Natural killer cell (primary cell): ENCODE data around the gene SHROOM2. TPM values are rescaled to one million over a fixed set of nuclear protein-coding genes. Genes with fewer than 3 reads are reported as not detected.

Experiments
- ATAC-seq, 3 donors: fragments of 150-1000 bp in 2 of 3; fragments of 200-7000 bp in 1 of 3; cut with Tn5 transposase; 1 replicate in 1 of 3; 2 replicates in 2 of 3; pipeline ENCODE4 v1.10.0; 2021; ENCODE audit warnings: mild to moderate bottlenecking in 2 of 3, moderate library complexity in 2 of 3
- DNase-seq, 2 donors: peaks; one replicate each; pipeline versions ENCODE4 v3.0.0 to v3.0.0-alpha.2; 2013 to 2021; ENCODE audit warnings: mixed read lengths in 1 of 2
- H3K27ac ChIP-seq: one replicate; pipeline ENCODE4 v1.5.1; 2013; ENCODE audit warnings: mild to moderate bottlenecking, low read length
- H3K27me3 ChIP-seq: one replicate; pipeline ENCODE4 v1.6.1; 2013; ENCODE audit warnings: low read length; ENCODE audit not compliant: control insufficient read depth, insufficient read depth
- H3K36me3 ChIP-seq: one replicate; pipeline ENCODE4 v1.6.1; 2013; ENCODE audit warnings: low read length; ENCODE audit not compliant: control insufficient read depth, insufficient read depth
- H3K4me1 ChIP-seq: one replicate; pipeline ENCODE4 v1.6.1; 2013; ENCODE audit warnings: low read length; ENCODE audit not compliant: control insufficient read depth, insufficient read depth
- H3K4me3 ChIP-seq: one replicate; pipeline ENCODE4 v1.5.1; 2013; ENCODE audit warnings: low read length
- H3K9me3 ChIP-seq: one replicate; pipeline ENCODE4 v1.6.1; 2013; ENCODE audit warnings: low read length; ENCODE audit not compliant: control insufficient read depth, insufficient read depth
- H3K27ac Mint-ChIP-seq, 2 donors: one replicate each; pipeline ENCODE4 v1.8.0; 2022; ENCODE audit warnings: mild to moderate bottlenecking in 2 of 2, mixed read lengths in 2 of 2, moderate library complexity in 1 of 2
- H3K27me3 Mint-ChIP-seq, 2 donors: one replicate each; pipeline ENCODE4 v1.8.0; 2022; ENCODE audit warnings: low read depth in 2 of 2, mixed read lengths in 2 of 2
- H3K36me3 Mint-ChIP-seq: one replicate; pipeline ENCODE4 v1.8.0; 2022; ENCODE audit warnings: mixed read lengths
- H3K4me1 Mint-ChIP-seq, 2 donors: one replicate each; pipeline ENCODE4 v1.8.0; 2022; ENCODE audit warnings: mixed read lengths in 2 of 2
- H3K4me3 Mint-ChIP-seq: one replicate; pipeline ENCODE4 v1.8.0; 2022; ENCODE audit warnings: mild to moderate bottlenecking, moderate library complexity, mixed read lengths
- H3K9me3 Mint-ChIP-seq, 2 donors: one replicate each; pipeline ENCODE4 v1.8.0; 2022; ENCODE audit warnings: mixed read lengths in 2 of 2
- WGBS: methylation state at CpG from one replicate; pipeline ENCODE4 v1.1.7; 2013; ENCODE audit warnings: missing lambda C conversion rate; ENCODE audit not compliant: insufficient coverage; 5-methylcytosine and 5-hydroxymethylcytosine counted together
- intact Hi-C: fragments of 100-400 bp; cut with micrococcal nuclease; formaldehyde crosslinking; loops from one replicate; pipeline ENCODE4 v1.14.2; 2022
- total RNA-seq, 4 donors: library from RNA; stranded (reverse); fragments of 120-200 nt in 1 of 4; gene quantifications; one replicate each; pipeline versions ENCODE4 v1.2.3 to v1.2.4, GENCODE V29; 2013 to 2022
- TF ChIP-seq, protein P1 (sequence below): fragments of 200-600 bp; IDR thresholded peaks from one replicate; pipeline ENCODE4 v1.8.0; 2022; ENCODE audit warnings: antibody characterized with exemption

Gene SHROOM2
- total RNA-seq, 3 donors from 2014 or later (not counting 1 experiment from before 2014, with no cell fraction given) = not detected

DNA sequence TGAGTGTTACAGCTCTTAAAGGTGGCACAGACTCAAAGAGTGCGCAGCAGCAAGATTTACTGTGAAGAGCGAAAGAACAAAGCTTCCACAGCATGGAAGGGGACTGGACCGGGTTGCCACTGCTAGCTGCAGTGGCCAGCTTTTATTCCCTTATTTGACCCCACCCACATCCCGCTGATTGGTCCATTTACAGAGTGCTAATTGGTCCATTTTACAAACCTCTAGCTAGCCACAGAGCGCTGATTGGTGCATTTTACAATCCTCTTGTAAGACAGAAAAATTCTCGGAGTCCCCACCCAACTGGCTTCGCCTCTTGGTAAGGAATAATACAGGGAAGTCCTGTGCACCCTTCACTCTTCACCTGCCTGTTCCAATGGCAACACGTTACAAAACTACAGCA, 1.9 kb upstream of the SHROOM2 start:
- intact Hi-C loops = no loop called here
- TF ChIP-seq, protein P1, sequence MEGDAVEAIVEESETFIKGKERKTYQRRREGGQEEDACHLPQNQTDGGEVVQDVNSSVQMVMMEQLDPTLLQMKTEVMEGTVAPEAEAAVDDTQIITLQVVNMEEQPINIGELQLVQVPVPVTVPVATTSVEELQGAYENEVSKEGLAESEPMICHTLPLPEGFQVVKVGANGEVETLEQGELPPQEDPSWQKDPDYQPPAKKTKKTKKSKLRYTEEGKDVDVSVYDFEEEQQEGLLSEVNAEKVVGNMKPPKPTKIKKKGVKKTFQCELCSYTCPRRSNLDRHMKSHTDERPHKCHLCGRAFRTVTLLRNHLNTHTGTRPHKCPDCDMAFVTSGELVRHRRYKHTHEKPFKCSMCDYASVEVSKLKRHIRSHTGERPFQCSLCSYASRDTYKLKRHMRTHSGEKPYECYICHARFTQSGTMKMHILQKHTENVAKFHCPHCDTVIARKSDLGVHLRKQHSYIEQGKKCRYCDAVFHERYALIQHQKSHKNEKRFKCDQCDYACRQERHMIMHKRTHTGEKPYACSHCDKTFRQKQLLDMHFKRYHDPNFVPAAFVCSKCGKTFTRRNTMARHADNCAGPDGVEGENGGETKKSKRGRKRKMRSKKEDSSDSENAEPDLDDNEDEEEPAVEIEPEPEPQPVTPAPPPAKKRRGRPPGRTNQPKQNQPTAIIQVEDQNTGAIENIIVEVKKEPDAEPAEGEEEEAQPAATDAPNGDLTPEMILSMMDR = no peak
- no peak overlapping the region for H3K27ac ChIP-seq
- no peak overlapping the region for H3K4me3 Mint-ChIP-seq
- H3K4me1 ChIP-seq = no peaks in the 10 kb centered on the region
- peaks cover 12 to 33% of the 10 kb centered on the region in 2 donors for H3K27me3 Mint-ChIP-seq
- no peak overlapping the region for H3K27ac Mint-ChIP-seq
- H3K9me3 Mint-ChIP-seq = no peaks in the 10 kb centered on the region
- WGBS = 87% methylated on average over 6 of the region's 8 CpGs
- ATAC-seq = no peak
- H3K27me3 ChIP-seq = peaks cover 2% of the 10 kb centered on the region
- H3K4me1 Mint-ChIP-seq = no peaks in the 10 kb centered on the region
- no peak overlapping the region for H3K4me3 ChIP-seq
- no peaks in the 10 kb centered on the region for H3K36me3 Mint-ChIP-seq
- no peak for DNase-seq
- H3K36me3 ChIP-seq = no peaks in the 10 kb centered on the region
- H3K9me3 ChIP-seq = no peaks in the 10 kb centered on the region

GRCh38 chrX:9785254-9785943, 830 bp upstream of the SHROOM2 start:
- 6% methylated on average over 56 of the region's 58 CpGs for WGBS

DNA sequence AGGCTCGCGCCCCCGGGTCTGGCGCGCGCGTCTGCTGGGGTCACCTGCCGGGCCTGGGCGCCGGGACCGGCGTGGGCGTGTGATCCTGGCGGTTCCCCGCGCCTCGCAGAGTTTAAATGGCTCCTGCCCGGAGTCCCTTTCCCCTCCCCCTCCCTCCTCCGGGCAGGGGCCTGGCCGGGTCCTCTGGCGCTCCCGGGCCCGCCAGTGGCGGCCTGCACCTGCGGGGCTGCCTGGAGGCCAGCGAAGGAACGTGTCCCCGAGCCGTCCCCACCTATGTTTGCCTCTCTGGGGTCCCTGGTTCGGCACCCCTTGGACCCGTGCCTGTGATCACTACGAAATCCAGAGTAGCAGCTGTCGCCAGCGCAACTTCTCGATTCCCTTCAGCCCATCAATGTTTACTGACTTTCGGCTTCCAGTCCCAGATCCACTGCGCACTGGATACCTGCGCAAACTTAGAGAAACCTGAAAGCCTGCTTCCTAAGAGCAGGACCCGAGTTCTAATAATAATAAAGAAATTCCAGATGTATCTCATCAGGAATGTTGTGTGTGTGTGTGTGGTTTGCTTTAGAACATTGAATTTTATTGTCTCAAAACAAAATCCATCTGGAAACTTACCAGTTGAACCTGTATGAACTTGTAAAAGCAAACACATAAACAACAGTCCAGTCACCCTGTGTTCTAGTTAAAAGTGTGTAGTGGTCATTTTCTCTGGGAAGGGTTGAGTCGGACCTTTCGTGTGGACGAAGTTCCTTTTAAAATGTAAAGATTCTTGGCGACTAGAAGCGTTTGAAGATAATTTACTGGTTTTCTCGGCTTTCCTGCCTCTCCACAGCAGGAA, 788 bp downstream of the SHROOM2 start:
- H3K4me1 Mint-ChIP-seq = no peaks in the 10 kb centered on the region
- peaks cover 12 to 43% of the 10 kb centered on the region in 2 donors for H3K27me3 Mint-ChIP-seq
- intact Hi-C loops = no loop called here
- Histone ChIP-seq H3K36me3 (no peaks in the 10 kb centered on the region), H3K27ac (no peak overlapping the region), H3K4me1 (no peaks in the 10 kb centered on the region), H3K27me3 (peaks cover 2% of the 10 kb centered on the region), H3K4me3 (no peak overlapping the region), H3K9me3 (no peaks in the 10 kb centered on the region)
- TF ChIP-seq, protein P1 = no peak
- 3% methylated on average over 38 of the region's 45 CpGs for WGBS
- no peaks in the 10 kb centered on the region for H3K9me3 Mint-ChIP-seq
- H3K27ac Mint-ChIP-seq = no peak overlapping the region
- no peaks in the 10 kb centered on the region for H3K36me3 Mint-ChIP-seq
- peak in 1 of 3 donors; percentile 7 for ATAC-seq
- no peak for DNase-seq
- peak overlapping the region; percentile 65 for H3K4me3 Mint-ChIP-seq

More at GRCh38 chrX:9785254-9785943, 830 bp upstream of the SHROOM2 start:
- no peak overlapping the region for H3K4me3 Mint-ChIP-seq
- Histone ChIP-seq H3K27ac (no peak overlapping the region), H3K4me1 (no peaks in the 10 kb centered on the region), H3K4me3 (no peak overlapping the region), H3K27me3 (peaks cover 2% of the 10 kb centered on the region), H3K36me3 (no peaks in the 10 kb centered on the region), H3K9me3 (no peaks in the 10 kb centered on the region)
- intact Hi-C loops = no loop called here
- TF ChIP-seq, protein P1 = no peak
- ATAC-seq (peak in 1 of 3 donors; percentile 12), DNase-seq (no peak)
- no peak overlapping the region for H3K27ac Mint-ChIP-seq
- no peaks in the 10 kb centered on the region for H3K9me3 Mint-ChIP-seq
- H3K4me1 Mint-ChIP-seq = no peaks in the 10 kb centered on the region
- no peaks in the 10 kb centered on the region for H3K36me3 Mint-ChIP-seq
- H3K27me3 Mint-ChIP-seq = peaks cover 12 to 39% of the 10 kb centered on the region in 2 donors
